Measurements from ENCODE around the gene LAGE3. TPM values are rescaled to one million over a fixed set of nuclear protein-coding genes. Genes with fewer than 3 reads are reported as not detected.
"Not testable (repeated sequence)": the region's sequence is repeated elsewhere in the genome, so short reads cannot be mapped to it uniquely, and the experiment has no call there.

LAGE3 gene
- polyA plus RNA-seq, 4 donors = 11.4 to 19.4 (median 13.4) TPM

- no peak for DNase-seq (ENCODE audit: low read depth in 4 of 4, low spot score in 2 of 4)
These were observed 23.9 kb upstream of the LAGE3 start for GRCh38 chrX:154502989-154503388.

GRCh38 chrX:154502098-154502497 is 23.0 kb upstream of the LAGE3 start:
- no peak for DNase-seq (ENCODE audit: low read depth in 4 of 4, low spot score in 2 of 4)

- not testable (repeated sequence) for DNase-seq (ENCODE audit: low read depth in 4 of 4, low spot score in 2 of 4)
These were observed 22.3 kb upstream of the LAGE3 start for GRCh38 chrX:154501423-154501822.

GRCh38 chrX:154496591-154497137 is 17.6 kb upstream of the LAGE3 start:
- DNase-seq (ENCODE audit: low read depth in 4 of 4, low spot score in 2 of 4) = not testable (repeated sequence)

- no peak for DNase-seq (ENCODE audit: low read depth in 4 of 4, low spot score in 2 of 4)
These were observed 16.4 kb upstream of the LAGE3 start for GRCh38 chrX:154495472-154495922.

- no peak for DNase-seq (ENCODE audit: low read depth in 4 of 4, low spot score in 2 of 4)
These were observed 15.6 kb upstream of the LAGE3 start for GRCh38 chrX:154494715-154495114.

GRCh38 chrX:154490414-154491083 is 11.5 kb upstream of the LAGE3 start, which contains the start of gene SLC10A3:
Gene SLC10A3 (minus strand): TSS chrX:154490629. CDS start chrX:154488940, 1,689 bp downstream.
- peak; percentile 48 to 77 (median 71) for DNase-seq (ENCODE audit: low read depth in 4 of 4, low spot score in 2 of 4)

GRCh38 chrX:154490021-154490413 is 10.9 kb upstream of the LAGE3 start:
- DNase-seq (ENCODE audit: low read depth in 4 of 4, low spot score in 2 of 4) = no peak

GRCh38 chrX:154489182-154489581 is 10.1 kb upstream of the LAGE3 start:
- DNase-seq (ENCODE audit: low read depth in 4 of 4, low spot score in 2 of 4) = no peak

- no peak for DNase-seq (ENCODE audit: low read depth in 4 of 4, low spot score in 2 of 4)
These were observed 9.4 kb upstream of the LAGE3 start for GRCh38 chrX:154488336-154489075.

GRCh38 chrX:154487518-154488290 is 8.6 kb upstream of the LAGE3 start:
- DNase-seq (ENCODE audit: low read depth in 4 of 4, low spot score in 2 of 4) = no peak

- DNase-seq (ENCODE audit: low read depth in 4 of 4, low spot score in 2 of 4) = peak in 2 of 4 donors; percentile 40 to 55
These were observed 7.5 kb upstream of the LAGE3 start, which contains the start of gene UBL4A for GRCh38 chrX:154486396-154487207. Gene UBL4A (minus strand): TSS chrX:154486615. CDS start chrX:154486584, 31 bp downstream.

GRCh38 chrX:154486052-154486395 is 6.9 kb upstream of the LAGE3 start:
- no peak for DNase-seq (ENCODE audit: low read depth in 4 of 4, low spot score in 2 of 4)

GRCh38 chrX:154485150-154486051 is 6.3 kb upstream of the LAGE3 start:
- no peak for DNase-seq (ENCODE audit: low read depth in 4 of 4, low spot score in 2 of 4)

- DNase-seq (ENCODE audit: low read depth in 4 of 4, low spot score in 2 of 4) = no peak
These were observed 5.4 kb upstream of the LAGE3 start for GRCh38 chrX:154484255-154485149.

GRCh38 chrX:154483325-154483724 is 4.2 kb upstream of the LAGE3 start:
- no peak for DNase-seq (ENCODE audit: low read depth in 4 of 4, low spot score in 2 of 4)

GRCh38 chrX:154482786-154483185 is 3.7 kb upstream of the LAGE3 start:
- DNase-seq (ENCODE audit: low read depth in 4 of 4, low spot score in 2 of 4) = no peak

All from left renal cortex interstitium (tissue), 4 donors.